Hematopoietic multipotent progenitor cell treated with erythropoietin and hydrocortisone succinate and interleukin-3 and kit ligand, for 15 days (in vitro differentiated cells): ENCODE data around the gene TBX5.

Source experiments
- DNase-seq: peaks from one replicate; pipeline ENCODE4 v3.0.0-alpha.2; 2015; ENCODE audit warnings: low spot score

The TBX5 gene

DNA sequence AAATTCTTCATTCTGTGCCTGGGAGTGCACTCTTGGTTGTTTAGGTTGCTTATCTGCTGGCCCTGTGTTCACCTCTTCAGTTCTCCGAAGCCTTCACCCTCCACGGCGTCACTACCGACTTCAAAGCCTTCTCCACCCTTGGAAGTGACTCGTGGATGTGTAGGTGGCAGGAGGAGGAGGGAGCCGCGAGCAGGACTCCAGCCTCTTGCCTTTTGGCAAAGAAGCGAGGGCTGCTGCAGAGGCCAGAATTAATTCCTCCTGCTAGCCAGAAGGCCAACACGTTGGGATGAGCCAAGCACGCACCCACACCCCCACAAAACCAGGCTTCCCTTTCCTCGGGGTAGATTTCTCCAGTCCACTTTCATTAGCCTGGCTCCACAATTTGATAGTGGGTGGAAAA, 86.5 kb downstream of the TBX5 start:
- no peak for DNase-seq

DNA sequence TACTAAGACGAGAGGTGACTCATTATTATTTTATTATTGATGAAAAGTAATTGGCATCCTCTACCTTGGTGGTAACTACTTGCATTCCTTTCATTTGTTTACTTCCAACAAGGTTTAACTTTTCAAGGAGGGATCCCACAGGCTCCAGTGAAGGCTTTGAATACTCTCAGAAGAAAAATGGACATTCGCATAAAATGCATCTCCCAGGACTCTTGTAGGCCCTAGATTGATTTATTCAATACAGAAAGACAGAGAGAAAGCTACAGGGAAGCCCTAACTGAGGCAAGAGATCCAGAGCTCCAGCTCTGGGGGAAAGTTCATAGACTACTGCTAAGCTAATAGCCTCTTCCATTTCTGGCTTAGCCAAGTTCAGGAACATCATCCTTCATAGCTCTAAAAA, 87.0 kb downstream of the TBX5 start:
- DNase-seq = no peak

DNA sequence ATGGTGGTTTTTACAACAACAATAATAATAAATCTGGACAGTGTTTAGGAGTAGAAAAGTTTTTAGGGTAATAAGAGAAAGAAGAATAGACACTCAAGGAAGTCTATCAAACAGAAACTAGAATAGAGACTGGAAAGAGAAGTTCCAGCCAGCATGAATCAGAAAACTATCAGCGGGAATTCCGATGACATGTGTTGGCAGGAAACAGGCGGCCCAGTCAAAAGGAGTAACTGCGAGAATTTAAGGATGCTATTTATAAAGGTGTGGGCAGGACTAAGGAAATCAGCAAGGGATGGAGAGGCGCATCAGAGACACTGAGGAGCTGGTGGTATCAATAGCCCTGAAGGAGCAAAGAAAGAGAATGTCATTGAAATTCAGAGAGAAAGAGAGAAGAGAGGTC, 89.9 kb downstream of the TBX5 start:
- DNase-seq = no peak

DNA sequence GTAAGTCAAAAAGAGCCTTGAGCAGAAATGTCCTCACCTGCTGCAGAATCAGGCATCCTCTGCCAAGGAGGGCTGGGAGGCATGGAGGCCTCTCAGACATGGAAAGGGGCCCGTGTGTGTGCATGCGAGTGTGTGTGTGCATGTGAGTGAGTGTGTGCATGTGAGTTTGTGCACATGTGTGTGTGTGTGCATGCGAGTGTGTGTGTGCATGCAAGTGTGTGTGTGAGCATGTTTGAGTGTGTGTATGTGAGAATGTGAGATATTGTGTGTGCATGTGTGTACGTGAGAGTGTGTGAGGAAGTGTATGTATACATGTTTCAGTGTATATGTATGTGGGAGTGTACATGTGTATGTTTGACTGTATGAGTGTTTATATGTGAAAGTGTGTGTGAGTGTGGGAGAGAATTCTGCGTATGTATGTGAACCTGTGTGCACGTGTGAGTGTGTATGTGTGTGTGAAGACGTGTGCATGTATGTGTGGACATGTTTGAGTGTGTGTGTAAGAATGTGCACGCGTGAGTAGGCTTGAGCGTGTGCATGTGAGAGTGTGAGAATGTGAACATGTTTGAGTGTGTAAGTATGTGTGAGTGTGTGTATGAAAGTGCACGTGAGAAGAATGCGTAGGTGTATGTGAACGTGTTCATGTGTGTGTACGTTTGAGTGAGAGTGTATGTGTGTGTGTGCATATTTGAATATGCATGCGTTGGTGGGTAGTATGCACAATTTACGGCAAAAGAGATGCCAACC, 90.8 kb downstream of the TBX5 start:
- DNase-seq = no peak

DNA sequence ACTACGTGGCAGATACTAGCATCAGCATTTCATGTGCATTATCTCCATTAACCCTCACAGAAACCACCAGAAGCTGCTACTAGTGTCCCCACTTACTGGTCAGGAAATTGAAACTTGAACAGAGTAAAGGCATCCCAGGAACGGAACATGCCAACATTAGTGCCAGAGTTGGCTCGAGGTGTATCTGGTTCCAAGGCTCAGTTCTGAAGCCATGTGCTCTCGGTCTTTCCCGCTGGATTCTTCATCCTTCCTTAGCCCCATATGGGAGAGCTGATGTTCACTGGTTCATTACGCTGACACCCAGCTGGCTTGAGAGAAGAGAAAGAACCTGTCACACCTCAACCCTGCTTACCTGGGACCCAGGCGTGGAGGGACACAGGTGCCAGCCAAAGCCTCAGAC, 91.5 kb downstream of the TBX5 start:
- no peak for DNase-seq

DNA sequence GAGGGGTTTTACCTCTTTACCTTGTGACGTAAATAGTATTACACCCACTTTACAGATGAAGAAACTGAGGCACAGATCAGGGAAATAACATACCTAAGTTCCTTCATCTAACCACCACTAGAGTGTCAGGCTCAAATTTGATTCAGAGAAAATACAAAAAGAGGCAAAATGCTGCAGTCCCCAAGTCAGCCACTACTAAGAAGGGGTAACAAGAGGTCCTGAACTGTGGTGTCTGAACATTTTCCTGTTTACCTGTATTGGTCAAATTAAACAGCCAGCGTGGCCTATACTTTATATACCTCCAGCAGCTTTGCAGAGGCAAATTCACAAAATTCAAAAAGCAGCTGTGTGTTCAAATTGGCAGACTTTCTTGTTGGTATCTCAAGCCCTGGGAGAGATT, 92.0 kb downstream of the TBX5 start:
- no peak for DNase-seq

DNA sequence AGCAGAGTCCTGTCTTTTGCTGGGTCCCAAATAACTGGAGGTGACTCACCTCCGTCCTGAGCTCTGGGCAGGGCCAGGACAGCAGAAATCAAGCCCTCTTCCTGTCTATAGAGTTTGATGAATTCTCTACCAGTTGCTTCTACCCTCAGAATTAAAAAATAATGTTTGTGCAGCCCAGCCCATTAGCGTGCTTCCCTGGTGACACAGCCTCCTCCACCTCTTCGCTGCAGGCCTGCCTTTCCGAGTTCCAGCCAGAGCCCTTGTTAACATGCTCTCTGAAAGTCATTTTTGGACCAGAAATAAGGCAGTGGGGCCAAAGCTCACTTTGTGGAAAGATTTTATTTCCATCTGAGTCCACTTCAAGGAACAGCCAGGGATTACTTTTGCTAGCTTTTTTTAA, 94.0 kb downstream of the TBX5 start:
- no peak for DNase-seq

DNA sequence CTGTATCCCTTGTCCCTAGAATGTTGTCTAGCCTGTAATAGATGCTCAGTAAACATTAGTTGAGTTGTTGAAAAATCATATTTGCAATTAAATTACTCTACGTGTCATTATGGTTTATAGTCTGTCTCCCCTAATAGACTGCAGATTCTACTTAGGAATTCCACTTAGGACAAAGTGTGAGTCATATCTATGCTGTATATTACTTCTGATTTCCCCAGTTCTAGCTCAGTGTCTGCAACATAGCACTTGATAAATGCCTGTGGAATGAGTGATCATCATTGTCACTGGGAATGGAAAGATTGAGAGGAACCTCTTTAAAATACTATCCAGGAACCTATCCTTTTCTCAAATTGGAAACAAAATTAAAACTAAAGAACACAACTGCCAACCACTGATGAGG, 99.3 kb downstream of the TBX5 start:
- DNase-seq = no peak

DNA sequence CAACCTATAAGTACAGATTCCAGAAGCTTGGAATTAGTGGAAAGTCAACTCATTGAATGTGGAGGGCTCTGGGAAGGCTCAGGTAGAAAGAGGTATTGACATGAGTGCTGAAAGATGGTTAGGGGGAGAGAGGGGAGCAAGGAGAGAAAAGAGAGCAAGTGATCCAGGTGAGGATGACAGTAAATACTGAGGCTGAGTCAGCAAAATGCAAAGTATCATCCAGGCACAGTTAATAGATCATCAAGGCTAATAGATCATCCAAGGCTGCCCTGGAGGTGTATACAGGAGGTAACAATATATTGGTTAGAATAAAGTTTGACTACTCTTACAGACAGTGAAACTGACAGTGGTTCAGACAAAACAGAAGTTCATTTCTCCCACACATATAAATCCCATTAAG, 100.5 kb downstream of the TBX5 start:
- DNase-seq = no peak
